Endothelial cell of hepatic sinusoid (primary cell): ENCODE results near the gene MYCBPAP.

Experiments used
- in situ Hi-C: cut with HindIII; loops from 2 replicates; pipeline ENCODE4 v1.10.0; 2017; ENCODE audit warnings: low sequenced_read_pairs

MYCBPAP gene

GRCh38 chr17:50549256-50549941, 41.2 kb downstream of the MYCBPAP start:
- in situ Hi-C loops, result no loop called here

GRCh38 chr17:50549969-50550368, 41.7 kb downstream of the MYCBPAP start:
- in situ Hi-C loops, result no loop called here

GRCh38 chr17:50550661-50551432, 42.6 kb downstream of the MYCBPAP start:
- in situ Hi-C loops, result no loop called here

- in situ Hi-C loops, result no loop called here
These were observed 43.2 kb downstream of the MYCBPAP start for GRCh38 chr17:50551433-50551815.

- in situ Hi-C loops, result no loop called here
These were observed 43.6 kb downstream of the MYCBPAP start for GRCh38 chr17:50551884-50552283.

GRCh38 chr17:50554201-50554600, 46.0 kb downstream of the MYCBPAP start:
- in situ Hi-C loops, result no loop called here

- in situ Hi-C loops, result no loop called here
These were observed 48.6 kb downstream of the MYCBPAP start for GRCh38 chr17:50556803-50557202.

GRCh38 chr17:50557630-50558029, 49.4 kb downstream of the MYCBPAP start:
- in situ Hi-C loops, result no loop called here

- in situ Hi-C loops, result no loop called here
These were observed 49.9 kb downstream of the MYCBPAP start for GRCh38 chr17:50558091-50558490.

- in situ Hi-C loops, result no loop called here
These were observed 50.3 kb downstream of the MYCBPAP start for GRCh38 chr17:50558581-50558940.

GRCh38 chr17:50558941-50559614, 50.8 kb downstream of the MYCBPAP start:
- in situ Hi-C loops, result no loop called here

- in situ Hi-C loops, result loop anchor here (5.0 kb wide), 1 partner anchor 78 kb away; no protein-coding TSS in a partner anchor
These were observed 51.5 kb downstream of the MYCBPAP start for GRCh38 chr17:50559674-50560184.

- in situ Hi-C loops, result loop anchor here (5.0 kb wide), 1 partner anchor 77 kb away; no protein-coding TSS in a partner anchor
These were observed 52.1 kb downstream of the MYCBPAP start, which contains the start of gene CACNA1G for GRCh38 chr17:50560185-50560824. TSS of gene CACNA1G (plus strand) at chr17:50560715. CDS start at chr17:50561460, 745 bp downstream.

- in situ Hi-C loops, result loop anchor here (5.0 kb wide), 1 partner anchor 76 kb away; no protein-coding TSS in a partner anchor
These were observed 52.9 kb downstream of the MYCBPAP start for GRCh38 chr17:50560931-50561745.

- in situ Hi-C loops, result loop anchor here (5.0 kb wide), 1 partner anchor 76 kb away; no protein-coding TSS in a partner anchor
These were observed 53.5 kb downstream of the MYCBPAP start for GRCh38 chr17:50561746-50562141.

GRCh38 chr17:50562242-50563091, 54.2 kb downstream of the MYCBPAP start:
- in situ Hi-C loops, result loop anchor here (5.0 kb wide), 1 partner anchor 75 kb away; no protein-coding TSS in a partner anchor

- in situ Hi-C loops, result loop anchor here (5.0 kb wide), 1 partner anchor 74 kb away; no protein-coding TSS in a partner anchor
These were observed 54.9 kb downstream of the MYCBPAP start for GRCh38 chr17:50563092-50563511.

GRCh38 chr17:50564916-50565315, 56.7 kb downstream of the MYCBPAP start:
- in situ Hi-C loops, result loop anchor here (5.0 kb wide), 1 partner anchor 72 kb away; no protein-coding TSS in a partner anchor
